IPS DF 6.9 (cell line): Measurements from ENCODE around the gene COX4I1.

ENCODE experiments used
- DNase-seq: peaks from one replicate; pipeline ENCODE4 v3.0.0-alpha.2; 2013; ENCODE audit warnings: low read depth, low spot score
- H3K27ac ChIP-seq: one replicate; pipeline ENCODE4 v1.5.1; 2013; ENCODE audit warnings: low read length, control low read depth
- H3K27me3 ChIP-seq: 2 replicates; pipeline ENCODE4 v1.6.1; 2013; ENCODE audit warnings: mild to moderate bottlenecking, low read length; ENCODE audit not compliant: control insufficient read depth, insufficient read depth
- H3K36me3 ChIP-seq: 2 replicates; pipeline ENCODE4 v1.6.1; 2013; ENCODE audit warnings: low read length; ENCODE audit not compliant: control insufficient read depth, insufficient read depth
- H3K4me1 ChIP-seq: 2 replicates; pipeline ENCODE4 v1.6.1; 2013; ENCODE audit warnings: low read length; ENCODE audit not compliant: control insufficient read depth, insufficient read depth
- H3K4me3 ChIP-seq: 2 replicates; pipeline ENCODE4 v1.5.1; 2013; ENCODE audit warnings: mild to moderate bottlenecking, low read length
- H3K9me3 ChIP-seq: 2 replicates; pipeline ENCODE4 v1.6.1; 2013; ENCODE audit warnings: low read length, inconsistent platforms; ENCODE audit not compliant: control insufficient read depth, insufficient read depth
- WGBS: extraction: QIAGEN DNeasy Blood & Tissue Kit; methylation state at CpG from one replicate; pipeline ENCODE4 v1.1.7; 2013; ENCODE audit warnings: mixed read lengths, missing lambda C conversion rate; ENCODE audit not compliant: insufficient read length, insufficient coverage; 5-methylcytosine and 5-hydroxymethylcytosine counted together

COX4I1 gene

GRCh38 chr16:85840395-85840794 is 40.9 kb downstream of the COX4I1 start:
- H3K9me3 ChIP-seq = no peaks in the 10 kb centered on the region
- H3K27ac ChIP-seq = no peak overlapping the region
- DNase-seq = no peak
- no peak overlapping the region for H3K4me3 ChIP-seq
- H3K36me3 ChIP-seq = no peaks in the 10 kb centered on the region
- H3K27me3 ChIP-seq = no peaks in the 10 kb centered on the region
- no CpG with 5 or more reads among the region's 9 CpGs for WGBS
- H3K4me1 ChIP-seq = no peaks in the 10 kb centered on the region

DNA sequence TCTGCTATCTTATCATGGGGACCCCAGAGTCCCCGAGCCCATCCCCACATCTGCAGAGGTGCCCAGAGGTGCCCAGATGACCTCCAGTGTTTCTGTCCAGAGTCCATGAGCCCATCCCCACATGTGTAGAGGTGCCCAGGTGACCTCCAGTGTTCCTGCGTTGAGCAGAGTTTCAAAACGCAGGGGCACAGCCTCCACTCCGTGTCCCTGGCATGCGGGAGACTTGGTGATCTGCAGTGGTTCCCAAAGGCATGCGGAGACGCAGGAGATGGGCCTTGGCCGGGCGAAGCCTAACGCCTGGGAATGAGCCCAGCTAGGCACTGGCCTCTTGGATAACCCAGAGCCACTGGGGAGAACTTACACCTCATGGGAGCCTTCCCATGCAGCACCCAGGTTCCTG is 41.3 kb downstream of the COX4I1 start:
- no peaks in the 10 kb centered on the region for H3K36me3 ChIP-seq
- H3K4me1 ChIP-seq = no peaks in the 10 kb centered on the region
- H3K27me3 ChIP-seq = no peaks in the 10 kb centered on the region
- no peak overlapping the region for H3K4me3 ChIP-seq
- no peak overlapping the region for H3K27ac ChIP-seq
- DNase-seq = no peak
- WGBS = no CpG with 5 or more reads among the region's 10 CpGs
- H3K9me3 ChIP-seq = no peaks in the 10 kb centered on the region

DNA sequence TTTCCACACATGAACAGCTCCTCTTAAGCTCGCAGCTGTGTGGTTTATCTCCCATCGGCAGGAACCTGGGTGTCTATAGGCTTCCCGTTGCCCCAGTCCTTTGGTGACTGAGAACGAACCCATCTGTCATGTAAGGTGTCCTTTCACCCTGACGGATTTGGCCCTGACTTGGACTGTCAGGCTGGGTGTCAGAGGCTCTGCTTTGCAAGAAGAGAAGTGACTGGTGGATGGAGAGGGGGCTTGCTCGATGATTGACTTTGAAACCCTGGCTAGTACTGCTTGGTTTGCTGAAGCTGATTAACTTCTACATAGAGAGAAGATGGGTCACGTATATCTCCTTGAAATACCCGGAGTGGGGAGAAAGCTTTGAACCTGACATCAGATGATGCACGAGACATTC is 42.9 kb downstream of the COX4I1 start:
- H3K36me3 ChIP-seq = no peaks in the 10 kb centered on the region
- WGBS = no CpG with 5 or more reads among the region's 9 CpGs
- no peak for DNase-seq
- H3K27ac ChIP-seq = no peak overlapping the region
- H3K27me3 ChIP-seq = no peaks in the 10 kb centered on the region
- no peaks in the 10 kb centered on the region for H3K9me3 ChIP-seq
- no peak overlapping the region for H3K4me3 ChIP-seq
- no peaks in the 10 kb centered on the region for H3K4me1 ChIP-seq

DNA sequence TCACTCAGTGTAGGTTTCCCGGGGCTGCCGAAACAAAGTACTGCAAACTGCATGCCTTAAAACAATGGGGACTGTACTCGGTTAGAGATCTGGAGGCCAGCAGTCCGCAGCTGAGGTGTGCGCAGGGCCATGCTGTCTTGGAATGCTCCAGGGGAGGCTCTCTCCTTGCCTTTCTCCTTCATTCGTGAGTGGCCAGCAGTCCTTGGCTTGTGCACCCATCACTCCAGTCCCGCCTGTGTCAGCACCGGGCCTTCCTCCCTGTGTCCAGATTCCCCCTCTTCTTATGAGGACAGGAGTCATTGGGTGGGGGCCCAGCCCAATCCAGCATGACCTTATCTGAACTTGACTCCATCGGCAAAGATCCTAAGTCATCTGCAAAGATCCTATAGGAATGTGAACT is 43.4 kb downstream of the COX4I1 start:
- H3K27me3 ChIP-seq = no peaks in the 10 kb centered on the region
- no peak overlapping the region for H3K27ac ChIP-seq
- DNase-seq = no peak
- no peaks in the 10 kb centered on the region for H3K9me3 ChIP-seq
- no peaks in the 10 kb centered on the region for H3K4me1 ChIP-seq
- WGBS = no CpG with 5 or more reads among the region's 9 CpGs
- H3K36me3 ChIP-seq = no peaks in the 10 kb centered on the region
- no peak overlapping the region for H3K4me3 ChIP-seq

GRCh38 chr16:85843471-85844168 is 44.1 kb downstream of the COX4I1 start:
- H3K4me1 ChIP-seq = no peaks in the 10 kb centered on the region
- no peaks in the 10 kb centered on the region for H3K36me3 ChIP-seq
- no peak overlapping the region for H3K4me3 ChIP-seq
- no peaks in the 10 kb centered on the region for H3K27me3 ChIP-seq
- no peak for DNase-seq
- H3K27ac ChIP-seq = no peak overlapping the region
- no peaks in the 10 kb centered on the region for H3K9me3 ChIP-seq
- WGBS = 100% methylated on average over 2 of the region's 11 CpGs

DNA sequence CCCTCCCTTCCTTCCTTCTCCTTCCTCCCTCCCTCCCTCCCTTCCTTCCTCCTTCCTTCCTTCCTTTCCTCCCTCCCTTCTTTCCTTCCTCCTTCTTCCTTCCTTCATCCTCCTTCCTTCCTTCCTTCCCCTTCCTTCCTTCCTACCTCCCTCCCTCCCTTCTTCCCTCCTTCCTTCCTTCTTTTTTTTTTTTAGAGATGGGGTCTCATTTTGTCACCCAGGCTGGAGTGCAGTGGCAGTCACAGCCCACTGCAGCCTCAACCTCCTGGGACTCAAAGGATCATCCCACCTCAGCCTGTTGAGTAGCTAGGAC is 44.6 kb downstream of the COX4I1 start:
- Histone ChIP-seq H3K9me3 (no peaks in the 10 kb centered on the region), H3K27ac (no peak overlapping the region), H3K27me3 (no peaks in the 10 kb centered on the region)

DNA sequence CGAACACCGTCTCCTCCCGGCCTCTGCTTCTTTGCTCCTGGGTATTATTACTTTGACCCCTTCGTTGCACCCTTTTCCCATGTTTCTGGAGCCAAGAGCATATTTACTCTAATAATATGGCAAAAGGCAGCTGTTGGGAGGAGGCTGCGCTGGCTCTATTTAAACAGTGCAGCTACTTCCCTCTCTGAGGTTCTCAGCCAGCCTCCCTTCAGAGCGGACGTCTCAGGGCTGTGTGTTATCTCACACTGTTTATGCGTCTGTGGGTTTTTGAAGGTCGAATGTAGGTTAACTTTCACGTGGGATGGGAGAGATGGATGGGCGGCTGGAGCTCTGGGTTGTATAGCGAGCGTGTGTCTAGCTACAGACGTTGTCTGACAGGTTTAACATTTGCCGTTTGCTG is 45.3 kb downstream of the COX4I1 start:
- Histone ChIP-seq H3K27me3 (no peaks in the 10 kb centered on the region), H3K4me1 (no peaks in the 10 kb centered on the region), H3K9me3 (no peaks in the 10 kb centered on the region), H3K27ac (no peak overlapping the region), H3K36me3 (no peaks in the 10 kb centered on the region), H3K4me3 (no peak overlapping the region)
- no CpG with 5 or more reads among the region's 15 CpGs for WGBS
- DNase-seq = no peak

More for the DNA sequence above, 44.6 kb downstream of the COX4I1 start:
- H3K36me3 ChIP-seq = no peaks in the 10 kb centered on the region
- no peak for DNase-seq
- no peaks in the 10 kb centered on the region for H3K4me1 ChIP-seq
- H3K4me3 ChIP-seq = no peak overlapping the region

DNA sequence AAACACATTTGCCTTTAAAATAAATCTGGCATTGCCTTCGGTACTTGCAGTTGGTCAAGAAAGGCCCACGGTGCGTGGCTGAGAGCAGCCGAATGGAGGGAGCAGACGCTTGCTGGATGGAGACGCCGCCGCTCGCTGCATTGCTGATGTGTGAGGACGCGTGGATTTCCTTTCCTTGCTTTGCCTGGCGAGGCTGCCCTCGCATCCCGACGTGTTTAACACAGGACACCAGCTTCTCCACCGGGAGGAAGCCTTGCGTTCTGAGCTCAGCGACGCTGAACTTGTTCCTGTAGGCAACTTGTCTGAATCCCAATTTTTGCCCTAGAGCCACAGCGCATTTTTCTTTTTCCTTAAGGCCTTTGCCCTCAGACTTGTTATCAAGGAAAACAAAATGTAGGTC is 45.8 kb downstream of the COX4I1 start:
- H3K4me1 ChIP-seq = no peaks in the 10 kb centered on the region
- no peak overlapping the region for H3K27ac ChIP-seq
- H3K9me3 ChIP-seq = no peaks in the 10 kb centered on the region
- no peak for DNase-seq
- no peaks in the 10 kb centered on the region for H3K36me3 ChIP-seq
- no peaks in the 10 kb centered on the region for H3K27me3 ChIP-seq
- H3K4me3 ChIP-seq = no peak overlapping the region
- no CpG with 5 or more reads among the region's 20 CpGs for WGBS

- Histone ChIP-seq H3K36me3 (no peaks in the 10 kb centered on the region), H3K27ac (no peak overlapping the region), H3K4me3 (no peak overlapping the region), H3K27me3 (no peaks in the 10 kb centered on the region), H3K4me1 (no peaks in the 10 kb centered on the region), H3K9me3 (no peaks in the 10 kb centered on the region)
- DNase-seq = no peak
- WGBS = no CpG with 5 or more reads among the region's 9 CpGs
These were observed 47.0 kb downstream of the COX4I1 start for GRCh38 chr16:85846461-85846860.

DNA sequence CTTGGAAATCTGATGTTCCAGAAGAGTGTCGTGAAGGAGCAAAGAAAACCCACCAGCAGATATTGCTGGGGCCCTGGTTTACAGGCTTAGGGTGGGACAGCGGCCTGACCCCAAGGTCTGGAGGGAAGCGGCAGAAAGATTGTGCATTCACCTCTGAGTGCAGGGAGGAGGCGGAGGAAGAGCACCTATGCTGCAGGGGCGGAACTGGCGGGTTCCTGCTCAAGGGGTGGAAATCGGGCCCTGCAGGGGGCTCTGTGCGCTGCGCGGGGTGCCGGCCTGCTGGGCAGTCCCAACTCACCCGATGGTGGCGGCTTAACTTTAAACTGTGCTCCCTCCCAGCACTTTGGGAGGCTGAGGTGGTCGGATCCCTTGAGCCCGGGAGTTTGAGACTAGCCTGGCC is 47.5 kb downstream of the COX4I1 start:
- no peaks in the 10 kb centered on the region for H3K27me3 ChIP-seq

More for the DNA sequence above, 47.5 kb downstream of the COX4I1 start:
- no peaks in the 10 kb centered on the region for H3K9me3 ChIP-seq
- no peaks in the 10 kb centered on the region for H3K36me3 ChIP-seq
- H3K4me1 ChIP-seq = no peaks in the 10 kb centered on the region
- no peak overlapping the region for H3K4me3 ChIP-seq
- DNase-seq = no peak
- no peak overlapping the region for H3K27ac ChIP-seq
- no CpG with 5 or more reads among the region's 15 CpGs for WGBS
